HepG2 (cell line): Measurements from ENCODE around the gene DNAAF9. TPM values are rescaled to one million over a fixed set of nuclear protein-coding genes. Genes with fewer than 3 reads are reported as not detected.

Source experiments
- DMAP1 ChIP-seq: IDR thresholded peaks from 2 replicates; pipeline ENCODE4 v1.6.1; 2016
- HMG20A ChIP-seq: IDR thresholded peaks from 2 replicates; pipeline ENCODE4 v1.6.1; 2016; ENCODE audit warnings: borderline replicate concordance
- JUN ChIP-seq: sonication (generic); formaldehyde crosslinking; IDR thresholded peaks from 2 replicates; pipeline ENCODE4 v1.4.0; 2020; ENCODE audit warnings: mild to moderate bottlenecking, missing genetic modification reagents
- MAZ ChIP-seq, 2 experiments: sonication (generic) in 1 of 2; formaldehyde crosslinking in 1 of 2; IDR thresholded peaks; 2 replicates each; pipeline versions ENCODE4 v1.5.0 to v1.6.1; 2012 to 2020; ENCODE audit warnings: low read depth in 2 of 2, mild to moderate bottlenecking in 2 of 2, borderline replicate concordance in 1 of 2, improper control_type of control experiment in 1 of 2, low read length in 1 of 2, missing genetic modification reagents in 1 of 2, moderate library complexity in 1 of 2
- MLLT10 ChIP-seq: sonication (generic); formaldehyde crosslinking; IDR thresholded peaks from 2 replicates; pipeline ENCODE4 v1.4.0; 2020; ENCODE audit warnings: missing genetic modification reagents
- MXD4 ChIP-seq: IDR thresholded peaks from 2 replicates; pipeline ENCODE4 v1.6.1; 2016; ENCODE audit warnings: mild to moderate bottlenecking, missing biosample characterization, missing genetic modification reagents
- NFE2L2 ChIP-seq: fragments of 150-350 bp; IDR thresholded peaks from 2 replicates; pipeline ENCODE4 v1.6.1; 2014; ENCODE audit warnings: low read length
- SP140L ChIP-seq: sonication (generic); formaldehyde crosslinking; IDR thresholded peaks from 2 replicates; pipeline ENCODE4 v1.4.0; 2020; ENCODE audit warnings: missing genetic modification reagents, borderline replicate concordance
- TOPORS ChIP-seq: sonication (generic); formaldehyde crosslinking; IDR thresholded peaks from 2 replicates; pipeline ENCODE4 v1.8.0; 2023; ENCODE audit warnings: mild to moderate bottlenecking, missing genetic modification reagents
- ZNF232 ChIP-seq: sonication (generic); formaldehyde crosslinking; IDR thresholded peaks from 2 replicates; pipeline ENCODE4 v1.4.0; 2020; ENCODE audit warnings: missing genetic modification reagents, borderline replicate concordance
- ZNF251 ChIP-seq: sonication (generic); formaldehyde crosslinking; IDR thresholded peaks from 2 replicates; pipeline ENCODE4 v1.9.0; 2021; ENCODE audit warnings: mild to moderate bottlenecking, missing genetic modification reagents
- ZNF274 ChIP-seq: sonication (generic); formaldehyde crosslinking; IDR thresholded peaks from 2 replicates; pipeline ENCODE4 v1.5.1; 2020; ENCODE audit warnings: mild to moderate bottlenecking, missing genetic modification reagents
- ZNF282 ChIP-seq: fragments of 450-650 bp; IDR thresholded peaks from 2 replicates; pipeline ENCODE4 v1.6.1; 2018; ENCODE audit not compliant: partially characterized antibody
- ZNF382 ChIP-seq: sonication (generic); formaldehyde crosslinking; IDR thresholded peaks from 2 replicates; pipeline ENCODE4 v1.5.0; 2020; ENCODE audit warnings: missing genetic modification reagents, mild to moderate bottlenecking, borderline replicate concordance
- ZNF496 ChIP-seq: sonication (generic); formaldehyde crosslinking; IDR thresholded peaks from 2 replicates; pipeline ENCODE4 v1.8.1; 2023; ENCODE audit warnings: mild to moderate bottlenecking, moderate library complexity, missing genetic modification reagents; ENCODE audit not compliant: insufficient replicate concordance
- ZNF567 ChIP-seq: sonication (generic); formaldehyde crosslinking; IDR thresholded peaks from 2 replicates; pipeline ENCODE4 v1.8.1; 2023; ENCODE audit warnings: mild to moderate bottlenecking, missing genetic modification reagents, borderline replicate concordance
- ZNF672 ChIP-seq: sonication (generic); formaldehyde crosslinking; IDR thresholded peaks from 2 replicates; pipeline ENCODE4 v1.8.1; 2022; ENCODE audit warnings: missing genetic modification reagents
- ZNF7 ChIP-seq: IDR thresholded peaks from 2 replicates; pipeline ENCODE4 v1.6.1; 2016; ENCODE audit warnings: missing biosample characterization, missing genetic modification reagents
- ZNF724P ChIP-seq: sonication (generic); formaldehyde crosslinking; IDR thresholded peaks from 2 replicates; pipeline ENCODE4 v1.8.0; 2022; ENCODE audit warnings: missing genetic modification reagents, borderline replicate concordance
- ZNF879 ChIP-seq: sonication (generic); formaldehyde crosslinking; IDR thresholded peaks from 2 replicates; pipeline ENCODE4 v1.8.1; 2023; ENCODE audit warnings: missing genetic modification reagents
- ZNF883 ChIP-seq: sonication (generic); formaldehyde crosslinking; IDR thresholded peaks from 2 replicates; pipeline ENCODE4 v1.5.1; 2020; ENCODE audit warnings: mild to moderate bottlenecking, missing genetic modification reagents; ENCODE audit errors: not compliant biosample characterization
- polyA plus RNA-seq, 8 experiments: library from polyadenylated mRNA; depleted of rRNA in 3 of 8; stranded (reverse) in 7 of 8; unstranded in 1 of 8; fragments of >200 nt; fragmentation: Illumina TruSeq in 4 of 8; extraction: Trizol in 4 of 8; gene quantifications; 2 replicates each; pipeline versions ENCODE4 v1.2.1 to v1.2.3, GENCODE V29; 2011 to 2016; ENCODE audit warnings: low read depth in 4 of 8, missing spikeins in 1 of 8, mixed read lengths in 1 of 8; ENCODE audit not compliant: insufficient read depth in 1 of 8
- total RNA-seq, 5 experiments: library from RNA; depleted of rRNA; stranded (reverse); fragments of >200 nt; fragmentation: Illumina TruSeq; extraction: Trizol; gene quantifications; 2 replicates each; pipeline ENCODE4 v1.2.3, GENCODE V29; 2016; ENCODE audit warnings: low read depth in 1 of 5
- TF ChIP-seq, protein P1 (sequence below): sonication (generic); formaldehyde crosslinking; conservative IDR thresholded peaks from 2 replicates; pipeline ENCODE4 v1.4.0; 2020; ENCODE audit warnings: missing genetic modification reagents
- TF ChIP-seq, protein P2 (sequence below): sonication (generic); formaldehyde crosslinking; IDR thresholded peaks from 2 replicates; pipeline ENCODE4 v1.5.1; 2020; ENCODE audit warnings: missing genetic modification reagents, mild to moderate bottlenecking, borderline replicate concordance
- TF ChIP-seq, protein P3 (sequence below): IDR thresholded peaks from 2 replicates; pipeline ENCODE4 v1.6.1; 2018; ENCODE audit warnings: missing genetic modification reagents
- TF ChIP-seq, protein P4 (sequence below): sonication (generic); formaldehyde crosslinking; IDR thresholded peaks from 2 replicates; pipeline ENCODE4 v1.8.1; 2022; ENCODE audit warnings: low read depth, mild to moderate bottlenecking, missing genetic modification reagents

The DNAAF9 gene
- total and polyA plus RNA-seq, 2 of the 13 experiments (the other 11 are each of a cell fraction or from before 2014, with no cell fraction given), result 10.5 to 14.9 TPM

DNA sequence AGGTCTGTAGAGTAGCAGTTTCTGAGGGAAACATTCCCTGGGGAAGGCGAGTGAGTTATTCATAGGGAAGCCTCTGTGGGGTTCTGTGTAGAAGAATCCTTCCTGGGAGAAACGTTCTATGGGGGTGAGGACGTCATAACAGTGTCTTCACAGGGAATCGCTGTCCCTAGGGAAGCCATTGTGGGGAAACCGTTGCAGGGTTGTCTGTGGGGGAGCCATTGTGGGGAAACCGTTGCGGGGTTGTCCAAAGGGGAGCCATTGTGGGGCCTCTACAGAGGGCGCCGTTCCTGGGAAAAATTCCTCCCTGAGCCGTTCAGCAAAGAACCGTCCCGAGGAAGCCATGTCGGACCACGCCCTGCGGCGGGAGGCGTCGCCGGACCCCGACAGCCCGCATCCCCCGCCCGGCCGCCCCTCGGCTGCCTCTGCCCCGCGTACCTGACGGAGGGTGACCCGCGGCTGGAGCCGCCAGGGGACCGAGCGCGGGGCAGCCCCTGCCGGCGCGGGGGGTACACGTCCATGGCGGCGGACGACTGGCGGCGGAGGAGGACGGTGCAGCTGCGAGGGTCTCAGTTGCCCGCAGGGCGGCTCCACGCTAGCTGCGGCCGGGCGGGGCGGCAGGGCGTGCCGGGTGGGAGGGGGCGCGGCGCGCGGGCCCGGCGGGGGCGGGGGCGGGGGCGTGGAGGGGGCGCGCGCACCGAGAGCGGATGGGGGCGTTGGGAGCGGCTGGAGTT lies at the start of gene DNAAF9 (continued):
- TF ChIP-seq ZNF883 (CRISPR knock-in tag) (no peak), ZNF274 (CRISPR knock-in tag) (no peak; the same call in none of the 2 replicates), DMAP1 (peak; percentile 79; the same call in 1 of the 2 replicates), TOPORS (CRISPR knock-in tag) (no peak), SP140L (CRISPR knock-in tag) (no peak), ZNF282 (no peak), MAZ (IDR thresholded peaks at IDR 0.05; ENCODE audit: borderline replicate concordance, low read depth, low read length) (no peak; the same call in 1 of the 2 replicates), MAZ (CRISPR knock-in tag; IDR thresholded peaks at IDR 0.05; ENCODE audit: low read depth) (peak; percentile 95), NFE2L2 (no peak), ZNF724P (CRISPR knock-in tag) (peak; percentile 87; the same call in 1 of the 2 replicates), MXD4 (CRISPR knock-in tag) (0 out of 2 replicates have a peak, but pooled peaks have one; percentile 48), HMG20A (CRISPR knock-in tag) (no peak), ZNF382 (CRISPR knock-in tag) (no peak), ZNF232 (CRISPR knock-in tag) (peak; percentile 54; the same call in 1 of the 2 replicates), MLLT10 (CRISPR knock-in tag) (no peak), ZNF567 (0 out of 2 replicates have a peak, but pooled peaks have one; percentile 65), ZNF879 (CRISPR knock-in tag) (0 out of 2 replicates have a peak, but pooled peaks have one; percentile 1), ZNF7 (CRISPR knock-in tag) (no peak), ZNF672 (peak; percentile 56; the same call in 1 of the 2 replicates), JUN (no peak), ZNF251 (CRISPR knock-in tag) (no peak), ZNF496 (CRISPR knock-in tag) (no peak)
- TF ChIP-seq, protein P1, sequence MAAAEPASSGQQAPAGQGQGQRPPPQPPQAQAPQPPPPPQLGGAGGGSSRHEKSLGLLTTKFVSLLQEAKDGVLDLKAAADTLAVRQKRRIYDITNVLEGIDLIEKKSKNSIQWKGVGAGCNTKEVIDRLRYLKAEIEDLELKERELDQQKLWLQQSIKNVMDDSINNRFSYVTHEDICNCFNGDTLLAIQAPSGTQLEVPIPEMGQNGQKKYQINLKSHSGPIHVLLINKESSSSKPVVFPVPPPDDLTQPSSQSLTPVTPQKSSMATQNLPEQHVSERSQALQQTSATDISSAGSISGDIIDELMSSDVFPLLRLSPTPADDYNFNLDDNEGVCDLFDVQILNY (CRISPR knock-in tag), result peak; percentile 29
- TF ChIP-seq, protein P2, sequence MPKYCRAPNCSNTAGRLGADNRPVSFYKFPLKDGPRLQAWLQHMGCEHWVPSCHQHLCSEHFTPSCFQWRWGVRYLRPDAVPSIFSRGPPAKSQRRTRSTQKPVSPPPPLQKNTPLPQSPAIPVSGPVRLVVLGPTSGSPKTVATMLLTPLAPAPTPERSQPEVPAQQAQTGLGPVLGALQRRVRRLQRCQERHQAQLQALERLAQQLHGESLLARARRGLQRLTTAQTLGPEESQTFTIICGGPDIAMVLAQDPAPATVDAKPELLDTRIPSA (CRISPR knock-in tag), result no peak
- TF ChIP-seq, protein P3, sequence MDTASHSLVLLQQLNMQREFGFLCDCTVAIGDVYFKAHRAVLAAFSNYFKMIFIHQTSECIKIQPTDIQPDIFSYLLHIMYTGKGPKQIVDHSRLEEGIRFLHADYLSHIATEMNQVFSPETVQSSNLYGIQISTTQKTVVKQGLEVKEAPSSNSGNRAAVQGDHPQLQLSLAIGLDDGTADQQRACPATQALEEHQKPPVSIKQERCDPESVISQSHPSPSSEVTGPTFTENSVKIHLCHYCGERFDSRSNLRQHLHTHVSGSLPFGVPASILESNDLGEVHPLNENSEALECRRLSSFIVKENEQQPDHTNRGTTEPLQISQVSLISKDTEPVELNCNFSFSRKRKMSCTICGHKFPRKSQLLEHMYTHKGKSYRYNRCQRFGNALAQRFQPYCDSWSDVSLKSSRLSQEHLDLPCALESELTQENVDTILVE, result no peak; the same call in none of the 2 replicates
- TF ChIP-seq, protein P4, sequence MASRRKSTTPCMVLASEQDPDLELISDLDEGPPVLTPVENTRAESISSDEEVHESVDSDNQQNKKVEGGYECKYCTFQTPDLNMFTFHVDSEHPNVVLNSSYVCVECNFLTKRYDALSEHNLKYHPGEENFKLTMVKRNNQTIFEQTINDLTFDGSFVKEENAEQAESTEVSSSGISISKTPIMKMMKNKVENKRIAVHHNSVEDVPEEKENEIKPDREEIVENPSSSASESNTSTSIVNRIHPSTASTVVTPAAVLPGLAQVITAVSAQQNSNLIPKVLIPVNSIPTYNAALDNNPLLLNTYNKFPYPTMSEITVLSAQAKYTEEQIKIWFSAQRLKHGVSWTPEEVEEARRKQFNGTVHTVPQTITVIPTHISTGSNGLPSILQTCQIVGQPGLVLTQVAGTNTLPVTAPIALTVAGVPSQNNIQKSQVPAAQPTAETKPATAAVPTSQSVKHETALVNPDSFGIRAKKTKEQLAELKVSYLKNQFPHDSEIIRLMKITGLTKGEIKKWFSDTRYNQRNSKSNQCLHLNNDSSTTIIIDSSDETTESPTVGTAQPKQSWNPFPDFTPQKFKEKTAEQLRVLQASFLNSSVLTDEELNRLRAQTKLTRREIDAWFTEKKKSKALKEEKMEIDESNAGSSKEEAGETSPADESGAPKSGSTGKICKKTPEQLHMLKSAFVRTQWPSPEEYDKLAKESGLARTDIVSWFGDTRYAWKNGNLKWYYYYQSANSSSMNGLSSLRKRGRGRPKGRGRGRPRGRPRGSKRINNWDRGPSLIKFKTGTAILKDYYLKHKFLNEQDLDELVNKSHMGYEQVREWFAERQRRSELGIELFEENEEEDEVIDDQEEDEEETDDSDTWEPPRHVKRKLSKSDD (CRISPR knock-in tag), result peak; percentile 70; the same call in 1 of the 2 replicates
